ENCODE measurements around the gene RBMS3. TPM values are rescaled to one million over a fixed set of nuclear protein-coding genes. Genes with fewer than 3 reads are reported as not detected.

The RBMS3 gene
- total RNA-seq, 2 donors from 2014 or later: 2.8 to 9.6 TPM

- intact Hi-C loops (cut with DNase I): no loop called here
- DNase-seq: no peak
- no peaks in the 10 kb centered on the region for H3K27me3 ChIP-seq
- no peak for TF ChIP-seq CTCF (IDR thresholded peaks at IDR 0.05)
- no peaks in the 10 kb centered on the region for H3K36me3 ChIP-seq
- H3K9me3 ChIP-seq: no peaks in the 10 kb centered on the region
- H3K27ac ChIP-seq: no peak overlapping the region
- no peak overlapping the region for H3K9ac ChIP-seq (ENCODE audit: low read depth in 2 of 2, low read length in 2 of 2)
- no peaks in the 10 kb centered on the region for H3K4me1 ChIP-seq
- no peak overlapping the region for H3K4me3 ChIP-seq
Observed at GRCh38 chr3:29958816-29959215, 677.9 kb downstream of the RBMS3 start.

GRCh38 chr3:29971895-29972294 is 691.0 kb downstream of the RBMS3 start:
- no peak for DNase-seq
- H3K36me3 ChIP-seq: no peaks in the 10 kb centered on the region
- no peaks in the 10 kb centered on the region for H3K9me3 ChIP-seq
- no peak overlapping the region for H3K4me3 ChIP-seq
- H3K27me3 ChIP-seq: no peaks in the 10 kb centered on the region
- H3K4me1 ChIP-seq: no peaks in the 10 kb centered on the region
- H3K27ac ChIP-seq: no peak overlapping the region
- TF ChIP-seq CTCF (IDR thresholded peaks at IDR 0.05): no peak
- intact Hi-C loops (cut with DNase I): no loop called here
- H3K9ac ChIP-seq (ENCODE audit: low read depth in 2 of 2, low read length in 2 of 2): no peak overlapping the region

GRCh38 chr3:29972320-29972993 is 691.6 kb downstream of the RBMS3 start:
- Histone ChIP-seq H3K4me3 (no peak overlapping the region), H3K4me1 (no peaks in the 10 kb centered on the region), H3K27me3 (no peaks in the 10 kb centered on the region), H3K27ac (no peak overlapping the region), H3K9me3 (no peaks in the 10 kb centered on the region), H3K36me3 (no peaks in the 10 kb centered on the region), H3K9ac (ENCODE audit: low read depth in 2 of 2, low read length in 2 of 2) (no peak overlapping the region)
- no peak for DNase-seq
- TF ChIP-seq CTCF (IDR thresholded peaks at IDR 0.05): no peak
- intact Hi-C loops (cut with DNase I): no loop called here

GRCh38 chr3:29973763-29974162 is 692.9 kb downstream of the RBMS3 start:
- H3K36me3 ChIP-seq: no peaks in the 10 kb centered on the region
- intact Hi-C loops (cut with DNase I): no loop called here
- no peak for TF ChIP-seq CTCF (IDR thresholded peaks at IDR 0.05)
- no peak overlapping the region for H3K27ac ChIP-seq
- no peak overlapping the region for H3K9ac ChIP-seq (ENCODE audit: low read depth in 2 of 2, low read length in 2 of 2)
- H3K4me1 ChIP-seq: no peaks in the 10 kb centered on the region
- H3K27me3 ChIP-seq: no peaks in the 10 kb centered on the region
- H3K4me3 ChIP-seq: no peak overlapping the region
- H3K9me3 ChIP-seq: no peaks in the 10 kb centered on the region
- DNase-seq: no peak

- no peak for DNase-seq
- H3K4me1 ChIP-seq: no peaks in the 10 kb centered on the region
- H3K27me3 ChIP-seq: no peaks in the 10 kb centered on the region
- H3K27ac ChIP-seq: no peak overlapping the region
- intact Hi-C loops (cut with DNase I): no loop called here
- H3K4me3 ChIP-seq: no peak overlapping the region
- no peaks in the 10 kb centered on the region for H3K9me3 ChIP-seq
- no peak for TF ChIP-seq CTCF (IDR thresholded peaks at IDR 0.05)
- H3K36me3 ChIP-seq: no peaks in the 10 kb centered on the region
- H3K9ac ChIP-seq (ENCODE audit: low read depth in 2 of 2, low read length in 2 of 2): no peak overlapping the region
Observed at GRCh38 chr3:29976871-29977270, 696.0 kb downstream of the RBMS3 start.

All from colonic mucosa (tissue), 4 donors.